HEK293T (cell line): ENCODE results near the gene CDC25C.

Source experiments
- ARNT ChIP-seq: fragments of 450-650 bp; IDR thresholded peaks from 2 replicates; pipeline ENCODE4 v1.6.1; 2017; ENCODE audit warnings: mild to moderate bottlenecking
- ELF4 ChIP-seq: fragments of 450-650 bp; IDR thresholded peaks from 2 replicates; pipeline ENCODE4 v1.6.1; 2017; ENCODE audit warnings: antibody characterized with exemption
- FOXM1 ChIP-seq: fragments of 450-650 bp; IDR thresholded peaks from 2 replicates; pipeline ENCODE4 v1.6.1; 2017; ENCODE audit warnings: mild to moderate bottlenecking, borderline replicate concordance
- NFRKB ChIP-seq: fragments of 450-650 bp; IDR thresholded peaks from 2 replicates; pipeline ENCODE4 v1.6.1; 2016; ENCODE audit warnings: mild to moderate bottlenecking, moderate library complexity
- PKNOX1 ChIP-seq: fragments of 450-650 bp; IDR thresholded peaks from 2 replicates; pipeline ENCODE4 v1.6.1; 2016
- SP1 ChIP-seq: fragments of 450-650 bp; IDR thresholded peaks from 2 replicates; pipeline ENCODE4 v1.6.1; 2017
- ZNF384 ChIP-seq: fragments of 450-650 bp; IDR thresholded peaks from 2 replicates; pipeline ENCODE4 v1.6.1; 2016

DNA sequence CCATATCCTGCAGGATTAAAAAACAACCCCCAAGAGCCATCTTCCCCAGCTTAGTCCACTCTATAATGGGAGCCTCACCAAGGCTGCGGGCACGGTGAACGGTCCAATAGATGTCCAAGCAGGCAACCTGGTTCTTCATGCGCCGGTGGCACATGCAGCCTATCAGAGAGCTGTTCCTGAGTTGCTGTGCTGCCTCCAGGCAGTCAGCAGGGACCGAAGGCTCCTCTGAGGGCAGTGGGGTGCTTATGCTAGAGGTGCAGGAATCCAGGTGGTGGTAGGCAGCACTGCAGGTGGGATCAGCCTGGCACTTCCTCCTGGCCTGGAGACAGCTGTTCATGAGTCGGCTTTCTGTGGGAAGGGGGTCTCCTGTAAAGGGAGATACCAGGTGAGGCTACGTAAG lies 67.4 kb downstream of the CDC25C start:
- TF ChIP-seq FOXM1 (no peak), ARNT (no peak), ELF4 (no peak), NFRKB (no peak), SP1 (no peak), PKNOX1 (no peak), ZNF384 (no peak)
